Measurements from ENCODE around the gene CPB1.

GRCh38 chr3:148839805-148840204, 12.2 kb downstream of the CPB1 start:
- no peak for TF ChIP-seq POLR2AphosphoS5 (IDR thresholded peaks at IDR 0.05; ENCODE audit: low read depth, low read length)
- no peak for TF ChIP-seq TAF1 (IDR thresholded peaks at IDR 0.05; ENCODE audit: borderline replicate concordance, insufficient read depth, low read length)
- TF ChIP-seq SIN3A (IDR thresholded peaks at IDR 0.05; ENCODE audit: borderline replicate concordance, insufficient read depth, low read length), result no peak

Measured in PFSK-1 (cell line).